Keratinocyte (primary cell): ENCODE results near the gene RBMS3. TPM values are rescaled to one million over a fixed set of nuclear protein-coding genes. Genes with fewer than 3 reads are reported as not detected.

ENCODE experiments used
- DNase-seq: peaks from one replicate; pipeline ENCODE4 v3.0.0-alpha.2; 2011; ENCODE audit warnings: low read depth, missing footprints, low spot score
- FAIRE-seq: peaks from 2 replicates; lab custom pipeline; 2011; peaks lifted over from hg19 to GRCh38; lab: Jason Lieb, UNC
- H2AFZ ChIP-seq: 2 replicates; pipeline ENCODE4 v1.6.0; 2012; ENCODE audit warnings: low read length, control low read depth, inconsistent platforms; ENCODE audit not compliant: control insufficient read depth
- H3K27ac ChIP-seq: 2 replicates; pipeline ENCODE4 v1.5.1; 2011; ENCODE audit warnings: low read length; ENCODE audit not compliant: control insufficient read depth, insufficient read depth
- H3K27me3 ChIP-seq: 3 replicates; pipeline ENCODE4 v1.6.0; 2011; ENCODE audit warnings: low read length; ENCODE audit not compliant: control insufficient read depth, insufficient read depth; ENCODE audit errors: extremely low read depth
- H3K36me3 ChIP-seq, 2 experiments: 2 replicates in 1 of 2; 3 replicates in 1 of 2; pipeline ENCODE4 v1.5.1; 2011; ENCODE audit warnings: low read length in 2 of 2, mild to moderate bottlenecking in 1 of 2; ENCODE audit not compliant: control insufficient read depth in 2 of 2, insufficient read depth in 2 of 2; ENCODE audit errors: extremely low read depth in 1 of 2
- H3K4me1 ChIP-seq: 3 replicates; pipeline ENCODE4 v1.5.1; 2011; ENCODE audit warnings: low read length; ENCODE audit not compliant: control insufficient read depth, insufficient read depth; ENCODE audit errors: extremely low read depth
- H3K4me2 ChIP-seq: 3 replicates; pipeline ENCODE4 v1.6.0; 2011; ENCODE audit warnings: low read depth, low read length; ENCODE audit not compliant: control insufficient read depth, insufficient read depth; ENCODE audit errors: extremely low read depth
- H3K4me3 ChIP-seq, 3 experiments: fragments of 200-600 bp in 1 of 3; sonication (generic) in 1 of 3; 2 replicates in 2 of 3; 3 replicates in 1 of 3; pipeline ENCODE4 v1.5.1; 2011 to 2016; ENCODE audit warnings: low read length in 3 of 3, mild to moderate bottlenecking in 3 of 3, control low read depth in 2 of 3, inconsistent platforms in 1 of 3, low read depth in 1 of 3, mixed read lengths in 1 of 3, mixed run types in 1 of 3, moderate library complexity in 1 of 3; ENCODE audit not compliant: control insufficient read depth in 2 of 3, insufficient read depth in 2 of 3; ENCODE audit errors: extremely low read depth in 1 of 3
- H3K79me2 ChIP-seq: 2 replicates; pipeline ENCODE4 v1.6.0; 2012; ENCODE audit warnings: low read length; ENCODE audit not compliant: control insufficient read depth, insufficient read depth
- H3K9ac ChIP-seq: 3 replicates; pipeline ENCODE4 v1.6.0; 2011; ENCODE audit warnings: low read length; ENCODE audit not compliant: control insufficient read depth, insufficient read depth; ENCODE audit errors: extremely low read depth
- H3K9me1 ChIP-seq: 3 replicates; pipeline ENCODE4 v1.6.0; 2011; ENCODE audit warnings: low read length; ENCODE audit not compliant: control insufficient read depth, insufficient read depth; ENCODE audit errors: extremely low read depth
- H3K9me3 ChIP-seq: 2 replicates; pipeline ENCODE4 v1.5.1; 2012; ENCODE audit warnings: low read depth, low read length; ENCODE audit not compliant: control insufficient read depth
- H4K20me1 ChIP-seq: 3 replicates; pipeline ENCODE4 v1.6.0; 2011; ENCODE audit warnings: low read length; ENCODE audit not compliant: control insufficient read depth, insufficient read depth; ENCODE audit errors: extremely low read depth
- EZH2 ChIP-seq: IDR thresholded peaks from one replicate; pipeline ENCODE4 v1.6.1; 2012; ENCODE audit warnings: inconsistent platforms, mild to moderate bottlenecking, low read length, moderate library complexity
- dilution Hi-C: fragments of 300-500 bp; cut with MboI; formaldehyde crosslinking; loops from one replicate; pipeline ENCODE4 v1.7.0; 2020; ENCODE audit warnings: low sequenced_read_pairs; ENCODE audit not compliant: extremely low pct_ligation_motif_present
- polyA plus RNA-seq, 5 experiments: library from polyadenylated mRNA; depleted of rRNA in 3 of 5; stranded (reverse) in 3 of 5; stranded (forward) in 1 of 5; unstranded in 1 of 5; fragments of >200 nt; gene quantifications; 1 replicate in 1 of 5; 2 replicates in 3 of 5; 3 replicates in 1 of 5; pipeline versions ENCODE4 v1.2.1 to v1.2.3, GENCODE V29; 2011 to 2012; ENCODE audit warnings: missing spikeins in 2 of 5, low read depth in 1 of 5, low replicate concordance in 1 of 5
- TF ChIP-seq, protein P1 (sequence below), 3 experiments: IDR thresholded peaks in 1 of 3; conservative IDR thresholded peaks in 1 of 3; optimal IDR thresholded peaks in 1 of 3; 2 replicates in 2 of 3; 3 replicates in 1 of 3; pipeline versions ENCODE3 to v1.5.1; 2011; ENCODE audit warnings: low read length in 3 of 3, mild to moderate bottlenecking in 3 of 3, moderate library complexity in 2 of 3, control low read depth in 1 of 3, inconsistent platforms in 1 of 3; ENCODE audit not compliant: insufficient read depth in 2 of 3; ENCODE audit errors: extremely low read depth in 1 of 3

The RBMS3 gene
- polyA plus RNA-seq, 1 donor (not counting 4 experiments of a cell fraction or from before 2014, with no cell fraction given): 2.3 TPM

- Histone ChIP-seq H3K36me3 (no peaks in the 10 kb centered on the region), H3K9me3 (no peaks in the 10 kb centered on the region), H3K4me3 (no peak overlapping the region), H3K4me1 (no peaks in the 10 kb centered on the region), H2AFZ (no peak overlapping the region), H3K4me2 (no peak overlapping the region), H3K27ac (no peak overlapping the region), H3K9me1 (no peaks in the 10 kb centered on the region), H3K27me3 (no peaks in the 10 kb centered on the region), H3K9ac (no peak overlapping the region), H4K20me1 (no peaks in the 10 kb centered on the region), H3K79me2 (no peaks in the 10 kb centered on the region)
- dilution Hi-C loops: no loop called here
- TF ChIP-seq, protein P1, sequence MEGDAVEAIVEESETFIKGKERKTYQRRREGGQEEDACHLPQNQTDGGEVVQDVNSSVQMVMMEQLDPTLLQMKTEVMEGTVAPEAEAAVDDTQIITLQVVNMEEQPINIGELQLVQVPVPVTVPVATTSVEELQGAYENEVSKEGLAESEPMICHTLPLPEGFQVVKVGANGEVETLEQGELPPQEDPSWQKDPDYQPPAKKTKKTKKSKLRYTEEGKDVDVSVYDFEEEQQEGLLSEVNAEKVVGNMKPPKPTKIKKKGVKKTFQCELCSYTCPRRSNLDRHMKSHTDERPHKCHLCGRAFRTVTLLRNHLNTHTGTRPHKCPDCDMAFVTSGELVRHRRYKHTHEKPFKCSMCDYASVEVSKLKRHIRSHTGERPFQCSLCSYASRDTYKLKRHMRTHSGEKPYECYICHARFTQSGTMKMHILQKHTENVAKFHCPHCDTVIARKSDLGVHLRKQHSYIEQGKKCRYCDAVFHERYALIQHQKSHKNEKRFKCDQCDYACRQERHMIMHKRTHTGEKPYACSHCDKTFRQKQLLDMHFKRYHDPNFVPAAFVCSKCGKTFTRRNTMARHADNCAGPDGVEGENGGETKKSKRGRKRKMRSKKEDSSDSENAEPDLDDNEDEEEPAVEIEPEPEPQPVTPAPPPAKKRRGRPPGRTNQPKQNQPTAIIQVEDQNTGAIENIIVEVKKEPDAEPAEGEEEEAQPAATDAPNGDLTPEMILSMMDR (optimal IDR thresholded peaks at IDR 0.05 in 1 of 3, IDR thresholded peaks at IDR 0.05 in 1 of 3, conservative IDR thresholded peaks at IDR 0.05 in 1 of 3; ENCODE audit: extremely low read depth in 1 of 3, insufficient read depth in 2 of 3, low read length in 3 of 3): no peak
- TF ChIP-seq EZH2: no peak
- FAIRE-seq (no peak), DNase-seq (no peak)
Observed at GRCh38 chr3:29348316-29348715, 67.4 kb downstream of the RBMS3 start.

- Histone ChIP-seq H3K4me3 (no peak overlapping the region), H4K20me1 (no peaks in the 10 kb centered on the region), H3K79me2 (no peaks in the 10 kb centered on the region), H2AFZ (no peak overlapping the region), H3K9ac (no peak overlapping the region), H3K4me1 (no peaks in the 10 kb centered on the region), H3K27ac (no peak overlapping the region), H3K9me3 (no peaks in the 10 kb centered on the region), H3K9me1 (no peaks in the 10 kb centered on the region), H3K36me3 (no peaks in the 10 kb centered on the region), H3K4me2 (no peak overlapping the region), H3K27me3 (no peaks in the 10 kb centered on the region)
- TF ChIP-seq, protein P1 (optimal IDR thresholded peaks at IDR 0.05 in 1 of 3, IDR thresholded peaks at IDR 0.05 in 1 of 3, conservative IDR thresholded peaks at IDR 0.05 in 1 of 3; ENCODE audit: extremely low read depth in 1 of 3, insufficient read depth in 2 of 3, low read length in 3 of 3): no peak
- TF ChIP-seq EZH2: no peak
- dilution Hi-C loops: no loop called here
- DNase-seq (no peak), FAIRE-seq (no peak)
Observed at GRCh38 chr3:29349049-29349448, 68.2 kb downstream of the RBMS3 start.
